Keratinocyte (primary cell): ENCODE data around the gene BRCA1.

Experiments
- EZH2 ChIP-seq: IDR thresholded peaks from one replicate; pipeline ENCODE4 v1.6.1; 2012; ENCODE audit warnings: inconsistent platforms, mild to moderate bottlenecking, low read length, moderate library complexity
- TF ChIP-seq, protein P1 (sequence below), 3 experiments: IDR thresholded peaks in 1 of 3; conservative IDR thresholded peaks in 1 of 3; optimal IDR thresholded peaks in 1 of 3; 2 replicates in 2 of 3; 3 replicates in 1 of 3; pipeline versions ENCODE3 to v1.5.1; 2011; ENCODE audit warnings: low read length in 3 of 3, mild to moderate bottlenecking in 3 of 3, moderate library complexity in 2 of 3, control low read depth in 1 of 3, inconsistent platforms in 1 of 3; ENCODE audit not compliant: insufficient read depth in 2 of 3; ENCODE audit errors: extremely low read depth in 1 of 3

DNA sequence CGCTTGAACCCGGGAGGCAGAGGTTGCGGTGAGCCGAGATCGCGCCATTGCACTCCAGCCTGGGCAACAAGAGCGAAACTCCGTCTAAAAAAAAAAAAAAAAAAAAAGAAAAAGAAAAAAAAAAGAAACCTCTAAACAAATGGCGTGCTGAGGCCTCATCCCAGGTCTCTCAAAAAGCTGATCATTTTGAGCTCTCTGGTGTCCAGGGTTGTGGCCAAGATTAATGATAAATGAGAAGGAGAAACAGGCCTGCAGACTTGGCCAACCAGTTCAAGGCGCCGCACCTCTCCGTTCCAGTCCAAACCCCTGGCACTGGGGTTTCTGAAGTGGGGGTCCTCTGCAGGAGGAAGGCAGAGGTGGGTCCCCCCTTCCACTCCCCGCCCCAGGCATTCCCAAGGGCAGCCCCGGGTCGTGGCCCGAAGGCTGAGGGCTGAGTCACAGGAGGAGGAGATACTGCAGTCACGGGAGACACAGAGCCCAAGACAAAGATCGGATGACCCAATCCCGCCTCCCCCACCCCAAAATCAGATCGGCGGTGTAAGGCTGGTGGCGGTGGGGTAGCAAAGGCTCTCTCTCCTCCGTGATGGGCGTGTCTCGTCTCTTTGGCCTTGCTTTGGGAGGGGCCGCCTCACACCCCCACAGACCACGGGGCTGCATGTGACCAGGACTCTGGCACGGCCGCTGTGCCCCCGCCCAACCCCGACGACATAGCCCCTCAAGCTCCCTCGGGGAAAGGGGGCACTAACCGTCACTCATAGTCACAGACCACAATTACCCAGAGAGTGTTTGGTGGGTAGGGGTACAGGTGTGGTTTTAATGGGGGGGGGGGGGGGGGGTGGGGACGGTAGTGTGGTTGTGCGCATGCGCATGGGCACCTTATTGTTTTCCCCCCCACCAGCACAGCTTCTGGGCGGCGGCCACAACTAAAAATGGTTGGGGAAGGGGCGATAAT, 104.1 kb downstream of the BRCA1 start:
- TF ChIP-seq, protein P1, sequence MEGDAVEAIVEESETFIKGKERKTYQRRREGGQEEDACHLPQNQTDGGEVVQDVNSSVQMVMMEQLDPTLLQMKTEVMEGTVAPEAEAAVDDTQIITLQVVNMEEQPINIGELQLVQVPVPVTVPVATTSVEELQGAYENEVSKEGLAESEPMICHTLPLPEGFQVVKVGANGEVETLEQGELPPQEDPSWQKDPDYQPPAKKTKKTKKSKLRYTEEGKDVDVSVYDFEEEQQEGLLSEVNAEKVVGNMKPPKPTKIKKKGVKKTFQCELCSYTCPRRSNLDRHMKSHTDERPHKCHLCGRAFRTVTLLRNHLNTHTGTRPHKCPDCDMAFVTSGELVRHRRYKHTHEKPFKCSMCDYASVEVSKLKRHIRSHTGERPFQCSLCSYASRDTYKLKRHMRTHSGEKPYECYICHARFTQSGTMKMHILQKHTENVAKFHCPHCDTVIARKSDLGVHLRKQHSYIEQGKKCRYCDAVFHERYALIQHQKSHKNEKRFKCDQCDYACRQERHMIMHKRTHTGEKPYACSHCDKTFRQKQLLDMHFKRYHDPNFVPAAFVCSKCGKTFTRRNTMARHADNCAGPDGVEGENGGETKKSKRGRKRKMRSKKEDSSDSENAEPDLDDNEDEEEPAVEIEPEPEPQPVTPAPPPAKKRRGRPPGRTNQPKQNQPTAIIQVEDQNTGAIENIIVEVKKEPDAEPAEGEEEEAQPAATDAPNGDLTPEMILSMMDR (optimal IDR thresholded peaks at IDR 0.05 in 1 of 3, IDR thresholded peaks at IDR 0.05 in 1 of 3, conservative IDR thresholded peaks at IDR 0.05 in 1 of 3; ENCODE audit: extremely low read depth in 1 of 3, insufficient read depth in 2 of 3, low read length in 3 of 3), result no peak
- TF ChIP-seq EZH2, result no peak
